ENCODE data around the gene PHF12.

GRCh38 chr17:28855336-28855679 lies 96.0 kb downstream of the PHF12 start:
- TF ChIP-seq ELK1 (IDR thresholded peaks at IDR 0.05; ENCODE audit: low read depth, low read length) = no peak
- TF ChIP-seq RCOR1 (IDR thresholded peaks at IDR 0.05; ENCODE audit: low read depth, low read length) = no peak
- no peak for TF ChIP-seq CBX2 (IDR thresholded peaks at IDR 0.05; ENCODE audit: borderline replicate concordance, low read depth)
- no peak for TF ChIP-seq CTCF (IDR thresholded peaks at IDR 0.05)
- no peak for TF ChIP-seq POLR2A (IDR thresholded peaks at IDR 0.05; ENCODE audit: low read length)
- no peak for TF ChIP-seq CHD4 (IDR thresholded peaks at IDR 0.05; ENCODE audit: borderline replicate concordance)
- TF ChIP-seq PHF8 (IDR thresholded peaks at IDR 0.05; ENCODE audit: borderline replicate concordance, low read depth) = no peak

All from A549 (cell line).